Measurements from ENCODE around the gene IGFBP6.
"Not testable (repeated sequence)": the region's sequence is repeated elsewhere in the genome, so short reads cannot be mapped to it uniquely, and the experiment has no call there.

The IGFBP6 gene

DNA sequence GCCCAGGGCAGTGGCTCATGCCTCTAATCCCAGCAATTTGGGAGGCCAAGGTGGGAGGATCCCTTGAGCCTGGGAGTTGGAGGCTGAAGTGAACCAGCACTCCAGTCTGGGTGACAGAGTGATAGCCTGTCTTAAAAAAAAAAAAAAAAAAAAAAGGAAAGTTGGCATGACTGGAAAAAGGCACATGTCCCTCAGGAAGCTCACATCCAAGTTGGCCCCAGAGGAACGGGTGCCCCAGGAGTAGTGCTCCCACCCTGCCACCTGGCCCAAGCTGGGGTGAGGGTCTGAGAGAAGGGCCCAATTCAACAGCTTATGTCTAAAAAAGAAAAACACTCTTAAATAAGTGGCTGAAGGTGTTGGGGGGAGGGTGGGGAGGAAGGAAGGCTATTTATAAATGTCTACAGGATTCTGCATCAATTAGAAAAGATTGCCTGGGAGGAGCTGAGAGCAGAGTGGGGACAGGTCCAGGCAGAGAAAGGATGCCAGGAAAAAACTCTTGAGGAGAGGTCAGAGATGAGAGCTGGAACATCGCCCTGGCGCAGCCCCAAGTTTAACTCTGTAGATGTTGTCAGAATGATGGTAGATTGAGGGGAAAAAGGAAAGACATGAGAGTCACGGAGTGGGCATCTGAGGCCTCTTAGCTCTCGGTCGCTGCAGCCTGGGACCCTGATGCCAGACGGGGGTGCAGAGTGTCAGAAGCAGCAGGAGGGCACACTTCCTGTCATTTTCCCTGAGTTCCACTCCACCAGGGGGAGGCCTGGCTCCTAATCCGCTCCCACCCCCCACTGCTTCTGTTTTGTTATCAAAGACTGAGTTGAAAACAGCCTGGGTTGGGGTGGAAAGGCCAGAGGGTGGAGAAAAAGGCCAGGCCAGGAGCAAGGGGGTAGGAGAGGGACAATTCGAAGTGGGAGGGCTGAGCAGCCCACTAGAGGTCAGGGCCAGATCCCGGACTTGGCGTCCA is 25.6 kb upstream of the IGFBP6 start:
- no peak for FAIRE-seq

DNA sequence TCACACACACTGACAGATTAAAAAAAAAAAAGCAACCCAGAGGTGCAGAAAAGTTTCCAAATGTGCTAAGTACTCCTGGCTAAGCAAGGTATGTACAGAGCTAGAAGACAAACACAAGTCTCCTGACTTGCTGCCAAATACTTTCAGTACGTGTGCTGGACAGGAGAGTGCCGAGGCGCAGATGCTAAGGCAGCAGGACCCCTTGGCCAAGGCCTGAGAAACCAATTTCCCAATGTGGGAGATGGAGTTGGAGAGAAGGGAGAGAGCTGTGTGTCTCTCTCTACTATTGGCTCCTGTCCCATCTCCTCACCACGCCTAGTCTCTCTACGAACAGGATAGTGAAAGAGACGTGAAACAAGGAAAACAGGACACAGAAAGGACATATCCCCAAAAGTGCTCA is 23.6 kb upstream of the IGFBP6 start:
- no peak for FAIRE-seq

DNA sequence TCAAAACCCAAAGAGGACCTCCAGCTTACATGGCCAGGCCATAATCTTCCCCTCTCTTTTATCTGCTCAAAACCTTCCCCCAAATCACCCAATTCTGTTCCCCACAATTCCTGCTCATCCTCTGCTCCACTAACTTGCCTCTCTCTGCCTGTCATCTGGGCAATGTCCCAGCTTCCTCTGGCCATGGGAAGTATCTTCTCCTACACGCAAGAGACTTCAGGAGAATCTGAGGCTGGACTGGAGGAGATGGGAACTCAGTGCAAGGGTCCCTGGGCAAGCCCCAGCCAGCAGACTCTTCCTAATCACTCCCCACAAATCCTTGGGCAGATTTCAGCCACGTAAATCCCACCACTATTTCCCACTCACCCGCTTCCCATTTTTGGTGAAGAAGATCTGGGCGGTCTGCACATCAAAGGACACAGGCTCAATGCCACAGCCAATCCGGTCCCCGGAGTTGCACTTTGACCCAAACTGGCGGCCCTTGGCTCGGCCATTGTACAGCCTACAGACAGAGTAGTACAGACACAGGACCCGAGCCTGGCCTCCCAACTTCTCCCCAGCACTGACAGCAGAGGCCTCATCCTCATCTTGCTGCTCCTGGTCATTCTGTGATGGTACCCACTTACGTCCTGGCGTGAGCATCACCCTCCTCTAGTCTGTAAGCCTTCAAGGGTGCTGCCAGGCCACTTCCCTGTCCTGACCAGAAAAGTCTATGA is 23.0 kb upstream of the IGFBP6 start:
- no peak for FAIRE-seq

DNA sequence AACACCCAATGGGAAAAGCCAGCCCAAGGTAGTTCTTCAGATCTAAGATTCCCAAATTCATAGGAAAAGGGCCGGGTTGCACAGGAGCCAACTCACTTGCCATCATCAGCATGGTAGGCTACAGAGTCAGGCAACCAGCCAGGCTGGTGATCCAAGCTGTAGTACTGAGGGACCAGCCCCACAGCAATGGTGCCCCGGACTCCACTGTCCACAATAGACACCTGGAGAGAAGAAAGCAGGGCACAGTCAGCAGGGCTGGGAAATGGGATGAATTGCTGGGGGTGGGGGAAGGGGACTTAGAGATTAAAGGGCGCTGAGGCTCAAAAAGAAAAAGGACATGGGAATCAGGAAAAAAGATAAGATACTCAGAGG is 22.5 kb upstream of the IGFBP6 start:
- FAIRE-seq, result no peak

DNA sequence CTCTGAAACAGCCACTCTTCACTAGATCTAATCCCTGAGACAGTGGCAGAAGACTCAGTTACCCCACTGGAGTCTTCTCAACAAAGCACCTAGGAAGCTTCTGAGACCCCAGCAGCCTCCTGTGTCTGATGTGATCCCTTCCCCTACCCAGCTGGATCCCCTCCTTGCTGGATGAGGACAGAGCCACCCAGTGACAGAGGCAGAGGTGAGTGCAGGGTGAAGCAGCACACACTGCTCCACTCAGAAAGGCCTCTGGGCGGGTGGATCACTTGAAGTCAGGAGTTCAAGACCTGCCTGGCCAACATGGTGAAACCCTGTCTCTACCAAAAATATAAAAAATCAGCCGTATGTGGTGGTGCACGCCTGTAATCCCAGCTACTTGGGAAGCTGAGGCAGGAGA is 21.0 kb upstream of the IGFBP6 start:
- FAIRE-seq, result no peak

DNA sequence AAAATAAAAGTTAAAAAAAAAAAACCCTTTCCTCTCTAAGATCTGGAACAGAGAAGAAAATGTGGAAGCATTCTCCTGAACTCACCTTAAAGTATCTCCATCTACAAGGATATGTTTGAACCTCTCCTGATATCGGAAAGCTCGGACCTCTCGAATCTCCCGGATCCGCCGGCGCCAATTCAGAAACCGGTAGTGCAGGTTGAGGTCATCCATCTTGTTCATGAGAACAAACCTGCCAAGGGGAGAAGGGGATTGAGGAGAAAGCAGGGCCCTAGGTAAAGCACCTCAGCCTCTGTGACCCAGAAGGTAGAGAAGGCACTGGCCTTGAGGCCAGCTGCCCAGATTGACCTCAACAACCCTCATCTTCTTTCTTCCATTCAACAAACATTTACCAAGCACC is 20.4 kb upstream of the IGFBP6 start:
- FAIRE-seq, result no peak

DNA sequence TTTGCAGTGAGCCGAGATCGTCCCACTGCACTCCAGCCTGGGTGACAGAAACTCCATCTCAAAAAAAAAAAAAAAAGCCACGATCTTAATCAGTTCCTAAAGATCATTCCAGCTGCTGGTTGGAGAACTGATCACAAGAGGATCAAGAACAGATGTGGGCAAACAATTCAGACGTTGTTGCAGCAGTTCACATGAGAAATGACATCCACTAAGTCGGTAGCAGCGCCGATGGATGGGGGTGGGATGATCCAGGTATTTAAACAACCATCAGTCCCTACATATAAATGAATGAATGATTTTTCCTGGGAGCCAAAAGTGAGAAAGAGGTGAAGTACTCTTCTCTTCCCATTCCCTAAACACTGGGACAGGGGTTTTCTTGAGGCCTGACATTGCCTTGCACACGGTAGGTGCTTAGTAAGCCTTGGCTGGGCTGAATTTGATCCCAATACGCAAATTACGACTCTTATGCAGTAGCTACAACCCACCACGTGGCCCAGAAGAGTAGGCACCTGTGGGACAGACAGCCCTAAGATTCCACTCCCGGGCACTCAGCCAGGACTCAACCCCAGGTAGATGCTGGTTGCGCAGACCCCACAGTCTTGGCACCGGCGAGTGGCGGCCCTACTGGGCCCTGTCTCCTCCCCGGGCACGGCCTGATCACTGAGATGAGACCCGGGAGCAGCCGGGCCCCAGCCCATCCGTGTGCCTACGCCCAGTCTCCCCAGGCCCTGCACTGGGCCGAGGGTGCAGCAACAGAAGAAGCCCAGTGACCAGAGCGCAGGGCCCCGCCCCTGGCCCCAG is 18.8 kb upstream of the IGFBP6 start:
- no peak for FAIRE-seq

DNA sequence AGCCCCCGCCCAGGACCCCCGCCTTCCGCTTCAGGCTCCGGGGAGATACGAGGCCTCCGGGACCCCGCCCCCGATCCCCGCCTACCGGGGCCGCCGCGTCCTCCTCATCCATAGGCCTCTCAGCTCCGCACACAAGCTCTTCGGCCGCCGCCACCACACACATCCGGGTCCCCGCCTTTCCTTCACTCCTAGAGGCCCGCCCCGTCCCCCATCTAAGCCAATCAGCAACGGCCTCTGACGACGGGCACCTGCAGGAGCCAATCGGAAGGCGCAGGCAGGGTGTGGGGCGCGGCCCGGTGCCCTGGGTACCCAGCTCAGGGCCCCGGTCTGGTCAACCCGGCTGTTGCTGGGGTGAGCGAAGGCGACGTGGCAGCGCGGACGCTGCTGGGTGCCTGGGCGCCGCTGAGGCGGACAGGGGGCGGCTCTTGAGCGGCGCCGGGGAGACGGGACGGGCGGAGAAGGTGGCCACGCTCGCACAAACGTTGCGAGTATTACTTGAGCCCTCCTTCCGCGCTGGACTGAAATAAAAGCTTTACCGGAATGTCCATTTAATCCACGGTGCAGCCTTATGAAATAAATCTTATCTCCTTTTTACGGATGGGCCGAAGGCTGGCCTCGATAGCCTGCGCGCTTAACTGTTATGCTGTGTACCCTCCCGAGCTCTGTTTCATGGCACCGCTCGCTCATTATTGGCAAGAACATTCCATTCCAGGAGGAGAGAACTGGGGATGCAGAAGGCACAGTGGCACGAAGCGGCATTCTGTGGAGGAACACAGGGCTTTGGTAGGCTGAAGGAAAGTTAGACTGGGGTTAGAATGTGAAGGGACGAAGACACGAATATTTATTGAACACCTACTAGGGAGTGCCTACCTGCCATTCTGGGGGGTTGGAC is 18.0 kb upstream of the IGFBP6 start, which contains the start of gene SPRYD3:
Gene SPRYD3, minus strand, starts transcription at position 165 of the 892 bp plus-strand sequence. Its CDS starts 57 bp downstream, at position 108.
- FAIRE-seq, result peak; percentile 96

DNA sequence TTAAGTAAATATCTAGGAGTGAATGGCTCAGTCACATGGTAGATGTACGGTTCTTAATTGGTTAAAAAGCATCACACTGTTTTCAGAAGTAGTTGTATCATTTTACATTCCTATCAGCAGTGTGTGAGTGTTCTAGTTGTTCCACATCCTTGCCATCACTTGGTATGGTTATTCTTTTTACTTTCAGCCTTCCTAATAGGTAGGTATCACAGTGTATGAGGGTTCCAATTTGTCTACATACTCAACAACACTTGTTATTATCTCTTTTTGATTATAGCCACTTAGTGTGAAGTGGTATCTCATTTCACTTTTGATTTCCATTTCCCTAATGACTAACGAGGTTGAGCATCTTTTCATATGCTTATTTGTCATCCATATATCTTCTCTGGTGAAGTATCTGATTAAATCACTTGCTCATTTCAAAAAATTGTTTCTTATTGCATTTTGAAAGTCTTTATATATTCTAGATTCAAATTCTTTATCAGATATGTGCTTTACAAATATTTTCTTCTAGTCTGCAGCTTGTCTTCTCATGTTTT is 14.8 kb upstream of the IGFBP6 start:
- no peak for FAIRE-seq

DNA sequence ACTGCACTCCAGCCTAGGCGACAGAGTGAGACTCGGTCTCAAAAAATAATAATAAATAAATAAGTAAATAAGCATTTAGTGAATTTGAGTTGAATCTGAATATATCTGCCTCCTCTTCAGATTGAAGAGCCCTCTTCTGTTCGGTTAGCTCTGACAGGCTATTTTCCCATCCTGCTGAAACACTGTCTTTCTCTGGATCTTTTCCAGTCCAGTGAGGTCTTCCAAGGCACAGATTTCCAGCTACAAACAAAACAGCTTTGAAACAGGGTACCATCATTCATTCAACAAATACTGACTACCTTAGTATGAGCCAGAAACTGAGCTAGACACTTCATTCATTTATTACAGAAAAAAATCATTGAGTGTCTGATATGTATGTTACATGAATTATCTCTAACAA is 11.1 kb upstream of the IGFBP6 start:
- FAIRE-seq, result no peak

DNA sequence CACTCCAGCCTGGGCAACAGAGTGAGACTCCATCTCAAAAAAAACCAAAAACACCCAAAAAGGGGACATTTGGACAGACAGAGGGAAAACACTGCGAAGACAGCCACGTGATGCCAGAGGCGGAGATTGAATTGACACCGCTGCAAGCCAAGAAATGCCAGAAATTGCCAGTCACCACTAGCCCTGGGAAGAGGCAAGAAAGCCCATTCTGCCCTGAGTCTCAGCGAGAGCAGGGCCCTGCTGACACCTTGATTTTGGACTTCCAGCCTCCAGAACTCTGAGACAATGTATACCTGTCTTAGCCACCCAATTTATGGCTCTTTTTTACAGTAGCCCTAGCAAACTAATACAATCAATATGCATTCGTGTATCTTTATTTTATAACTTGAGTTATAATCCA is 7.4 kb upstream of the IGFBP6 start:
- FAIRE-seq, result no peak

DNA sequence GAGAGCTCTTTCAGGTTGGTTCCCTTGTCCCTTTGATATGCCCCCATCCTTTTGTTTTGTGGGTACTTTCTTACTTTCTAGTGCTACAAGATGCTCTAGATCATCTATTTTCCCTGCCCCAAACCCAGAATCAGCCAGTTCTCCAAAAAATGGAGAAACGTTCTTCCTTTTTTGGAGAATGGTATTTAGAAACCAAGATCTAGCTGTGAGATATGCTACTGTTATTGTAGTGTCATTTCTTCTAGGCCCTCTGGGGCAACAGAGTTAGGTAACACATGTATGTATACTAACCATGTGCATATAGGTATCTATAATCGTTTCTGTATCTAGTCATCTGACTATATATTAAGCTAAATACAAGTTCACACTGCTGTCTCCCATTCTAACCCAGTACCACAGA is 6.9 kb upstream of the IGFBP6 start:
- FAIRE-seq, result no peak

DNA sequence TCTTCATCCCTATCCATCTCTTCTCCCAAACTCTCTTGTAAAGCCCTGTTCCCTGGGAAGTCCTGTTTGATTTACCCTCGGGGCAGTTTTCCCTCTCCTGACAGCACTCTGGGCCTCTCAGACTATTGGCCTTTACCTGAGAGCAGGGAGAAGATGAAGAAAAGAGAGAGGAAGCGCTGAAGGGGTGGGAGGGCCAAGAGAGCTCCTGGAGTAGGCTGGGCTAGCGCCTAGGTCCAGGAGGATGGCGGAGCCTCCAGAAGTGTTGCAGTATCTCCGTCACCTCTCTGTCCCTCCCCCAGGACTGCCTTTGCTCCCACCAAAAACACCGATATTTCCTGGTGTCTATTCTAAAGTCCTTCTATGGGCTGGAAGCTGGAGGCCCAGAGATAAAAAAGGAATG is 5.7 kb upstream of the IGFBP6 start:
- FAIRE-seq, result no peak

DNA sequence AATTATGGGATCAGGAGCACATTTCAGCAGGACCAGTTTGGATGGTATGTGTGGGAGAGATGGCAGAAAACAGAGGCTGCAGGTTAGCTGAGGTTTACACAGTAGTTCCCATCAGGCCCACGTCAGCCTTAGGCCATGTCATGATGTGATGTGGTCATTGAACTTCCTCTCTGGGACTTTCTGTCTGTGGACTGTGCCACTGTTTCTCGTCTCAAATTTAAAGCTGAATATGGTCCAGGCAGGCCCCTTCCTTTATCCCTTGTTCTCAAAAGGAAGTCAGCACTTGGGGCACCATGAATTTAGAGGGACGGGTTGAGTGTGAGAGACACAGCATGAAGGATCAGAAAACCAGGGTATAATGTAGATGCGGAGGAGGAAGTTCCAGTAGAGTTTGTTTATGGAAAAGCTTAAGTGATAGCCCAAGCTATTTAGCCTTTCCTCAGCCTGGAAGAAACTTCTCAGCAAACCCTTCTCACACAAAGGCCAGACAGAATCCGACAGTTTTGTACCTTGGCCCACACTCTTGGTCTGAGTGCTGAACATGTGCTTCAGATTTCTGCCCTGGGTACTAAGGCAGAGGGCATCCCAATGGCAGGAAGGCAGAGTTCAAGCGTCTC is 3.6 kb upstream of the IGFBP6 start:
- FAIRE-seq, result no peak

DNA sequence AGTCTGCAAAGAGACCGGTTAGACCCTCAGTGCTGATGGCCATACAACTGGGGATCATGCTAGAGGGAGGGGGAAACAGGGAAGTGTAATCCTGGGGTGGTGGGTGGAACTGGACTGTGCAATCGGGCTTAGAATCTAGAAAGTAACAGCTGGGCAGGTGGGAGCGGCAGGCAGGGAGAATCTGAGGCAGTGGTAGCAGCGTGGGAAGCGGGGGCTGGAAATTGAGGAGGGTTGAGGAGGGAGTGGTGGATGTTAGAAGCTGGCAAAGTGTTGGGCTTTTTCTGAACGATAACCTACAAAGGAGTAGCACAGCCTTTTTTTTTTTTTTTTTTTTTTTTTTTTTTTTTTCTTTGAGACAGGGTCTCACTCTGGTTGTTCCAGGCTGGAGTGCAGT is 3.1 kb upstream of the IGFBP6 start:
- FAIRE-seq, result no peak

DNA sequence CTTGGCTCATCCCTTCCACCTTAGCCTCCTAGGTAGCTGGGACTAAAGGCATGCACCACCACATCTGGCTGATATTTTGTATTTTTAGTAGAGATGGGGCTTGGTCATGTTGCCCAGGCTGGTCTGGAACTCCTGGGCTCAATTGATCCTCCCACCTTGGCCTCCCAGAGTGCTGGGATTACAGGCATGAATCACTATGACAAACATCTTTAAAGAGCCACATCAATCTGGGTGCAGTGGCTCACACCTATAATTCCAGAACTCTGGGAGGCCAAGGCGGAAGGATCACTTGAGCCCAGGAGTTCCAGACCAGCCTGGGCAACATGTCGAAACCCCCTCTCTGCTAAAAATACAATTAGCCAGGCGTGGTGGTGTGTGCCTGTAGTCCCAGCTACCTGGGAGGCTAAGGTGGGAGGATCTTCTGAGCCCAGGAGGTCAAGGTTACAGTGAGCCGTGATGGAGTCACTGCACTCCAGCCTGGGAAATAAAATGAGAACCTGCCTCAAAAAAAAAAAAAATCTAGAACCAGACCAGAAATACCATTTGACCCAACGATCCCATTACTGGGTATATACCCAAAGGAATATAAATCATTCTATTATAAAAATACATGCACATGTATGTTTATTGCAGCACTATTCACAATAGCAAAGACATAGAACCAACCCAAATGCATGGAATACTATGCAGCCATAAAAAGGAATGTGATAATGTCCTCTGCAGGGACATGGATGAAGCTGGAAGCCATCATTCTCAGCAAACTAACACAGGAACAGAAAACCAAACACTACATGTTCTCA is 2.5 kb upstream of the IGFBP6 start:
- not testable (repeated sequence) for FAIRE-seq

DNA sequence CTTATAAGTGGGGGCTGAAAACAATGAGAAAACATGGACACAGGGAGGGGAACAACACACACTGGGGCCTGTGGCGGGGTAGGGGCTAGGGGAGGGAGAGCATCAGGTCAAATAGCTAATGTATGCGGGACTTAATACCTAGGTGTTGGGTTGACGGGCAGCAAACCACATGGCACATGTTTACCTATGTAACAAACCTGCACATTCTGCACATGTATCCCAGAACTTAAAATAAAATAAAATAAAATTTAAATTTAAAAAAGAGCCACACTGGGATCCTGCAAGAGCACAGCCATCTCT is 1.9 kb upstream of the IGFBP6 start:
- FAIRE-seq, result not testable (repeated sequence)

DNA sequence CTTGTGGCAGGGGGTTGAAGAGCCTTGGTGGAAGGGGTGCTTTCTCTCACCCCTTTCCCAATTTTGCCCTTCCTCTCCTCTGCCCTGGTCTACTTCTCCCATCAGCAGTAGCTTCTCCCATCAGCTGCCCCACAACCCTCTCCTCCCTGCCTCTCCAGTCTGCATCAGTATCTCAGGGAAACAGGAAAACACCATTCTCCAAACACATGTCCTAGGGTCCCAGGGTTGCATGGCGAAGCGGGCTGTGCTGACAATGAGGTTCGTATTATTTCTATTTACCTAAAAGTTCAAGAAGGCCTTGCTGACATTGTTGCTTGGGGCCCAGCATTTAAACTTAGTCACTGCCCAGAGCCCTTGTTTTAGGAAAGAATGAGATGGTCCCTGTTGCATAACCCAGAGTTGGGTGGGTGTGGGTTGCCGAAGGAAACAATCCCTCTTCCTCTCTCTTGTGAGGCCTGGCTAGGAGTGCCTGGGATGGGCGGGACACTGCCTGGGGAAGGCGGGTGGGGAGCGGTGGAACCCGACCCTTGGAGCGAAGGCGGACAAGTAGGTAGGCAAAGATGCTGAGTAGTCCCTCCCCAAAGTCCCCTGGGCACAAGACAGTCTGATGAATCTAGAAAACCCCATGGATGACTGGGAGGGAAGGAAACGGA is 1.3 kb upstream of the IGFBP6 start:
- FAIRE-seq, result no peak

DNA sequence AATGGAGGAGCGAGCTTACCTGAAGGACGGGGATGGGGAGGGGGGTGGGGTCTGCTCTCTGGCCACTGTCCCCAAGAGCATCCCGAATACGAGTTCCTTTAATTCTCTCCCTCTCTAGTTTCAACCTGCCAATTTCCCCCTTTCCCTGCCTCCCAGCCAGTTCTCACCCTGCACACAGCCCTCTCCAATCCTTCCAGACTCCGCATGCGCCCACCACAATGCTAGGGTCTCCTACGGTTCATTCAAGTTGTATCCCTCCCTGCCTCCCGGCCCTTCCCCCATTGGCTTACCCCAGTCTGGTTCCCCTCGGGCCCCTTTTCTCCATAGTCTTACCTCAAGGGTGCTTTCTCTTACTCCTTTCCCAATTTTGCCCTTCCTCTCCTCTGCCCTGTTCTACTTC is 708 bp upstream of the IGFBP6 start:
- FAIRE-seq, result no peak

DNA sequence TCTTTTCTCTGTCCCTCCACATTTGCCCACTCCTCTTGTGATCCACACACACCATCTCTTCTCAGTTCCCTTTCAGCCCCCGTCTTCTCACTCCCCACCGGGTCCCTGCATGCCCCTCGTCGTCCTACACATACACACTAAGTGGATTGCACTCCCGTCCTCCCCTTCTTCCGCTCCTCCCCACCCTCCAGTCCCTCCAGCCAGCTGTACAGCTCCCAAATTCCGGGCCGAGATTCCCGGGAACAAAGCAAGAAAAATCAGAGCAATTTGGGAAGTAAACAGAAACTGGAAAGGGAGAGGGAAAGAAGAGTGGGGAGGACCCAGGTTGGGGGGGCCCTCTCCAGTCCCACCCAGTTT is 282 bp upstream of the IGFBP6 start:
- FAIRE-seq, result no peak
